Muscle of leg (tissue), 11 donors: ENCODE results near the gene PACSIN1. TPM values are rescaled to one million over a fixed set of nuclear protein-coding genes. Genes with fewer than 3 reads are reported as not detected.

Source experiments
- DNase-seq: peaks from one replicate; pipeline ENCODE4 v3.0.0; 2013
- H3K27ac ChIP-seq: one replicate; pipeline ENCODE4 v1.5.1; 2013; ENCODE audit warnings: mild to moderate bottlenecking, low read length, control low read depth
- H3K27me3 ChIP-seq: one replicate; pipeline ENCODE4 v1.6.1; 2013; ENCODE audit warnings: low read length; ENCODE audit not compliant: control insufficient read depth, insufficient read depth
- H3K36me3 ChIP-seq: one replicate; pipeline ENCODE4 v1.6.1; 2013; ENCODE audit warnings: low read length; ENCODE audit not compliant: control insufficient read depth, insufficient read depth
- H3K4me1 ChIP-seq: one replicate; pipeline ENCODE4 v1.6.1; 2013; ENCODE audit warnings: low read length; ENCODE audit not compliant: control insufficient read depth, insufficient read depth
- H3K4me3 ChIP-seq: one replicate; pipeline ENCODE4 v1.5.1; 2013; ENCODE audit warnings: low read length, control low read depth
- H3K9me3 ChIP-seq: replicated peaks from 2 replicates; pipeline ENCODE4 v1.6.1; 2013; ENCODE audit warnings: low read depth, low read length; ENCODE audit not compliant: control insufficient read depth
- WGBS: methylation state at CpG from one replicate; pipeline ENCODE4 v1.1.5; 2013; ENCODE audit warnings: missing lambda C conversion rate; ENCODE audit not compliant: insufficient coverage; 5-methylcytosine and 5-hydroxymethylcytosine counted together
- polyA plus RNA-seq, 8 donors: library from polyadenylated mRNA; unstranded; fragments of 120-200 nt; gene quantifications; one replicate each; pipeline versions ENCODE4 v1.2.1 to v1.2.3, GENCODE V29; 2013; ENCODE audit warnings: inconsistent platforms in 1 of 8, low replicate concordance in 1 of 8; ENCODE audit not compliant: insufficient read length in 8 of 8, insufficient read depth in 1 of 8
- total RNA-seq: library from RNA; stranded (reverse); fragments of 120-200 nt; gene quantifications from one replicate; pipeline ENCODE4 v1.2.4, GENCODE V29; 2013

The PACSIN1 gene
- total and polyA plus RNA-seq, 9 donors: 0.27 to 3.0 (median 1.5) TPM

DNA sequence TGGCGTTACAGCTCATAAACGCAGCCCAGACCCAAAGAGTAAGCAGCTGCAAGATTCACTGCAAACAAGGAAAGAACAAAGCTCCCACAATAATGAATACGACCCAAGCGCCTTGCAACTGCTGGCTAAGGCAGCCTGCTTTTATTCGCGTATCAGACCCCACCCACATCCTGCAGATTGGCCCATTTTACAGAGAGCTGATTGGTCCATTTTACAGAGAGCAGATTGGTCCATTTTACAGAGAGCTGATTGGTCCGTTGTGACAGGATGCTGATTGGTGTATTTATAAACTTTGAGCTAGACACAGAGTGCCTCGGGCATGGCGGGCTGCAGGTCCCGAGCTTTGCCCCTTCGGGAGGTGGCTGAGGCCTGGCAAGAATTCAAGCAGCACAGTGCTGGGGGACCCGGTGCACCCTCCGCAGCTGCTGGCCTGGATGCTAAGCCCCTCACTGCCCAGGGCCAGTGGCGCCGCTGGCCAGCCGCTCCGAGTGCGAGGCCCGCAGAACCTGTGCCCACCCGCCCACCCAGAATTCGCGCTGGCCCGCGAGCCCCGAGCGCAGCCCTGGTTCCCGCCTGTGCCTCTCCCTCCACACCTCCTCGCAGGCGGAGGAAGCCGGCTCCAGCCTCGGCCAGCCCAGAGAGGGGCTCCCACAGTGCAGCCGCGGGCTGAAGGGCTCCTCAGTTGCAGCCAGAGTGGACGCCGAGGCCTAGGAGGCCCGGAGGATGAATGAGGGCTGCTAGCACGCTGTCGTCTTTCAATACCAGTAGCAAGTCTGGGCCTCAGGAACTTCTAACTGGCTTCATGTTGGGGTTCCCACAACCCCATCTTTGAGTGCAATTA is 28.9 kb upstream of the PACSIN1 start:
- no peaks in the 10 kb centered on the region for H3K36me3 ChIP-seq
- WGBS: 93% methylated on average over 32 of the region's 38 CpGs
- H3K27me3 ChIP-seq: no peaks in the 10 kb centered on the region
- no peak for DNase-seq
- H3K4me3 ChIP-seq: no peak overlapping the region
- H3K27ac ChIP-seq: no peak overlapping the region
- no peaks in the 10 kb centered on the region for H3K4me1 ChIP-seq
- no peaks in the 10 kb centered on the region for H3K9me3 ChIP-seq

DNA sequence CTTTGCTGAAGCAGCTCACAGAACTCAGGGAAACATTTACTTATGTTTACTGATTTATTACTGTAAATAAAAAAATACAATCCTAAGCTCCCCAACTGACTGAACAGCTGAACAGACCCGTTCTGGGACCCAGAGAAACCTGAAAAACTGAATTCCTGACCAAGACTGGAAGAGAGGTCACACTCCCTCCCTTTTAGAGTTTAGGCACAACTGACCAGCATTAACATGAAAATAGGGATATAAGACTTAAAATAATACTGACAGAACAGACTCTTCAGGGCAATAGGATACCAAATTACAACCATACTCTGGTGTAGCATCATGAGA is 28.3 kb upstream of the PACSIN1 start:
- Histone ChIP-seq H3K27me3 (no peaks in the 10 kb centered on the region), H3K36me3 (no peaks in the 10 kb centered on the region), H3K4me3 (no peak overlapping the region), H3K4me1 (no peaks in the 10 kb centered on the region), H3K27ac (no peak overlapping the region), H3K9me3 (no peaks in the 10 kb centered on the region)
- no CpG with 5 or more reads among the region's 1 CpG for WGBS
- no peak for DNase-seq

DNA sequence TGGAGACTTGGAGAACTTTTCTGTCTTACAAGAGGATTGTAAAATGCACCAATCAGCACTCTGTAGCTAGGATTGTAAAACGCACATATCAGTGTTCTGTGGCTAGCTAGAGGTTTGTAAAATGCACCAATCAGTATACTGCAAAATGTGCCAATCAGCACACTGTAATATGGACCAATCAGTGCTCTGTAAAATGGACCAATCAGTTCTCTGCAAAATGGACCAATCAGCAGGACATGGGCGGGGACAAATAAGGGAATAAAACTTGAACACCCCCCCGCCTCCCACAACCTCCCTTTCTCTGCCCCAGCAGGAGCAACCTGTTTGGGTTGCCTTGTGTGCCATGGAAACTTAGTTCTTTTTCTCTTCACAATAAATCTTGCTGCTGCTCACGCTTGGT is 27.2 kb upstream of the PACSIN1 start:
- Histone ChIP-seq H3K36me3 (no peaks in the 10 kb centered on the region), H3K4me1 (no peaks in the 10 kb centered on the region), H3K9me3 (no peaks in the 10 kb centered on the region), H3K27me3 (no peaks in the 10 kb centered on the region), H3K27ac (no peak overlapping the region), H3K4me3 (no peak overlapping the region)
- 35% methylated on average over 2 of the region's 4 CpGs for WGBS
- DNase-seq: no peak

DNA sequence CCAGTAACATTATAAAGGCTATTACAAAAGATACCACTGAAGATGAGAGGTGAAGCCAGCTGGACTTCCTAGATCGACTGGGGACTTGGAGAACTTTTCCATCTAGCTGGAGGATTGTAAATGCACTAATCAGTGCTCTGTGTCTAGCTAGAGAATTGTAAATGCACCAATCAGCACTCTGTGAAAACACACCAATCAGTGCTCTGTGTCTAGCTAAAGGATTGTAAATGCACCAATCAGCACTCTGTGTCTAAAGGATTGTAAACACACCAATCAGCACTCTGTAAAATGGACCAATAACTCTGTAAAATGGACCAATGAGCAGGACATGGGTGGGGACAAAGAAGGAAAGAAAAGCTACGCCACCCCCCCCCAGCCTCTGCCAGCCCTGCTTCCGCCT is 26.4 kb upstream of the PACSIN1 start:
- no peaks in the 10 kb centered on the region for H3K9me3 ChIP-seq
- H3K4me3 ChIP-seq: no peak overlapping the region
- H3K27me3 ChIP-seq: no peaks in the 10 kb centered on the region
- no peaks in the 10 kb centered on the region for H3K36me3 ChIP-seq
- no peak for DNase-seq
- no peaks in the 10 kb centered on the region for H3K4me1 ChIP-seq
- H3K27ac ChIP-seq: no peak overlapping the region
- WGBS: no CpG with 5 or more reads among the region's 3 CpGs

DNA sequence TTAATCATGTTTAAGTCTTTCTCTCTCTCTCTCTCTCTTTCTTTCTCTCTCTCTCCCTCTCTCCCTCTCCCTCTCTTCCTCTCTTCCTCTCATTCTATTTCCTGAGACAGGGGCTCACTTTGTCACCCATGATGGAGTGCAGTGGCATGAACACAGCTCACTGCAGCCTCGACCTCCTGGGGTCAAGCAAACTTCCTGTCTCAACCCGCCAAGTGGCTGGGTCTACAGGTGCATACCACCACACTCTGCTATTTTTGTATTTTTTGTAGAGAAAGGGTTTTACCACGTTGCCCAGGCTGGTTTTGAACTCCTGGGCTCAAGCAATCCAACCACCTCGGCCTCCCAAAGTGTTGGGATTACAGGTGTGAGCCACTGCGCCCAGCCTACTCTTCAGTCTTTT is 24.4 kb upstream of the PACSIN1 start:
- no peak overlapping the region for H3K27ac ChIP-seq
- H3K36me3 ChIP-seq: no peaks in the 10 kb centered on the region
- H3K27me3 ChIP-seq: no peaks in the 10 kb centered on the region
- DNase-seq: no peak
- H3K4me3 ChIP-seq: no peak overlapping the region
- H3K9me3 ChIP-seq: no peaks in the 10 kb centered on the region
- no peaks in the 10 kb centered on the region for H3K4me1 ChIP-seq
- WGBS: 33% methylated on average over 3 of the region's 5 CpGs

DNA sequence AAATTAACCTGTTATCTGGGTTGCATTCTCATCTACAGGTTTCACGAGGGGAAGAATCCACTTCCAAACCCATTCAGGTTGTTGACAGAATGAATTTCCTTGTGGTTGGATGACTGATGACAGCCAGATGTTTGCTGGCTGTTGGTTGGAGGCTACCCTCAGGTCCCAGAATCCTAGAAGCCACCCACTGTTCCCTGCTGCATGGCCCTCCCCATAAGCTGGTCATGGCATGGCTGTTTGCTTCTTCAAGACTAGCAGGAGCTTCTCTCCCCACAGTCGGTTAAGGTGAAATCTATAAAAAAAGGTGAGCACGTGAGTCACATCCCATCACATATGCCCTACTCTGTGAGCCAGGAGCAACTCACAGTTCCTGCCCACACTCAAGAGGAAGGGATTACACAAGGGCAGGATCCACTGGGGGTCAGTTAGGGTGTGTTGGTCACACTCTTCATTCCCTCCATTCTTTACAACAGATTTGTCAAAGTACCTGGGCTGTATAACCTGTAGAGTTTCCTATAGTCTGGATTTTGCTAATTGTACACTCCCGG is 20.5 kb upstream of the PACSIN1 start:
- Histone ChIP-seq H3K27me3 (no peaks in the 10 kb centered on the region), H3K27ac (no peak overlapping the region), H3K4me3 (no peak overlapping the region), H3K36me3 (no peaks in the 10 kb centered on the region), H3K9me3 (no peaks in the 10 kb centered on the region), H3K4me1 (no peaks in the 10 kb centered on the region)
- no CpG with 5 or more reads among the region's 4 CpGs for WGBS
- DNase-seq: no peak

DNA sequence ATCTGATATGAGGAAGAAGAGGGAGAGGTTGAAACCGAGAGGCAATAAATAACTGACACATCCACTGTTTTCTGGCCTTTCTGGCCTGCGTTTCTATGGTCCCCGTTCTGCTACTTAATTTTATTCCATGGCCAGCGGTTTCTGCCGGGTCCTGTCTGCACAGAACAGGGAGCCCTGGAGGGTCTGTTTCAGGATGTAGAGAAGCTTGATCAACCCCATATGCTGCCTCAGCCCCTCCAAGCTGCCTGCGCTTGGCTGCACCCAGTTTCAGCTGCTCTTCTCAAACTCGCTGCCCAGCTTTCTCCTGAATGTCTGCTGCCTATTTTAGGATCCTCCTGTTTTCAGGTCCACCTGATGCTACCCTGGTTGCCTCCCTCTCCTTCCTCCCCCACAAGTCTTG is 18.5 kb upstream of the PACSIN1 start:
- no peak for DNase-seq
- no peak overlapping the region for H3K4me3 ChIP-seq
- no peaks in the 10 kb centered on the region for H3K36me3 ChIP-seq
- 43% methylated on average over 2 of the region's 7 CpGs for WGBS
- H3K9me3 ChIP-seq: peaks cover 4% of the 10 kb centered on the region
- H3K4me1 ChIP-seq: no peaks in the 10 kb centered on the region
- no peaks in the 10 kb centered on the region for H3K27me3 ChIP-seq
- no peak overlapping the region for H3K27ac ChIP-seq

DNA sequence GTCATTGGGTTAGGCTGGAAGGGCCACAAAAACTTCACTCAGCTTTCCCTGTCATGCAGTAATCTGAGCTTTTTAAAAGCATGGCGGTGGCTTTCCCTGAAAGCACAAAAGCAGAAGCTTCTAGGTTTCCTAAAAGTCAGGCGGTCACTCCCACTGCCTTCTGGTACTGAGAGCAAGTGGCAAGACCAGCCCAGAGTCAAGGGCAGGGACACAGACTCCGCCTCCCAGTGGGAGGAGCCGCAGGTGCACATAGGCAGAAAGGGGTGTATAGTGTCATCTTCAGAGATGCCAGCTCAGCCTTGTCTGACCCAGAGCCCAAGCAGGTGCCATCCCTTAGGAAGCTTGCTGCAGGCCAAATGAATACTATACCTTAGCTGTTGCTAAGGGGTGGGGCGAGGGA is 18.0 kb upstream of the PACSIN1 start:
- 48% methylated on average over 4 of the region's 5 CpGs for WGBS
- Histone ChIP-seq H3K4me3 (no peak overlapping the region), H3K4me1 (no peaks in the 10 kb centered on the region), H3K27ac (no peak overlapping the region), H3K36me3 (no peaks in the 10 kb centered on the region), H3K27me3 (no peaks in the 10 kb centered on the region), H3K9me3 (peaks cover 4% of the 10 kb centered on the region)
- no peak for DNase-seq

DNA sequence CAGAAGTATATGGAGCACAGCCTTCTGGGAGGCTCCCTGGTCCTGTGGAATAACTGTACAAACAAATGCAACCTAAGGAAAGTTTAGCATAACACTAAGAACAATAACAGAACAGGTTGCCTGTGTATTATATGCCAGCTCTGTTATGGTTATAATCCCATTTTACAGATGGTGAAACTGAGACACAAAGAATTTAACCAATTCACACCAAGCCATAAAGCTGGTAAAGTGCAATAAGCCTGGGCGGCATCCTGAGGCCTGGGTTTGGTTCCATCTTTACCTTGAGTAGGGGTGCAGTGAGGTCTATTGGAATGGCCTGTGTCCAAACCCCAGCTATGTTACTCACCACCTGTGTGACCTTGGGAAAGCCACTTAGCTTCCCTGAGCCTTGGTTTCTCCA is 14.7 kb upstream of the PACSIN1 start:
- H3K27ac ChIP-seq: no peak overlapping the region
- H3K36me3 ChIP-seq: no peaks in the 10 kb centered on the region
- no peak for DNase-seq
- peaks cover 4% of the 10 kb centered on the region for H3K9me3 ChIP-seq
- no peaks in the 10 kb centered on the region for H3K4me1 ChIP-seq
- WGBS: no CpG with 5 or more reads among the region's 1 CpG
- no peak overlapping the region for H3K4me3 ChIP-seq
- no peaks in the 10 kb centered on the region for H3K27me3 ChIP-seq

DNA sequence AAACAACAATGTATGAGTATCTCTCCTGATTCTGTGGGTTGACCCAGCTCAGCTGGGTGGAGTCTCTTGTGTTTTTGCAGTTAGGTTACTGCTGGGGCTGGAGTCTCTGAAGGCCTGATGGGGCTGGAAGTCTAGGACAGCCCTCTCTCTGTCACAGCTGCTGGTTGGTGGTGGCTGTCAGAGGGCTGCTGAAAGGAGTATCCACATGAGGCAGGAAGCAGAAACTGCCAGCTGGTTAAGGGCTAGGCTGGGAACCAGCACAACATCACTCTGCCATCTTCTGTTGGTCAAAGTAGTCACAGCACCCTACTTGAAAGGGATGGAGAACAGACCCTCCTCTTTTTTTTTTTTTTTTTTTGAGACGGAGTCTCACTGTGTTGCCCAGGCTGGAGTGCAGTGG is 10.0 kb upstream of the PACSIN1 start:
- Histone ChIP-seq H3K27ac (no peak overlapping the region), H3K36me3 (no peaks in the 10 kb centered on the region), H3K9me3 (peaks cover 4% of the 10 kb centered on the region), H3K27me3 (no peaks in the 10 kb centered on the region), H3K4me3 (no peak overlapping the region), H3K4me1 (no peaks in the 10 kb centered on the region)
- WGBS: no CpG with 5 or more reads among the region's 1 CpG
- no peak for DNase-seq

DNA sequence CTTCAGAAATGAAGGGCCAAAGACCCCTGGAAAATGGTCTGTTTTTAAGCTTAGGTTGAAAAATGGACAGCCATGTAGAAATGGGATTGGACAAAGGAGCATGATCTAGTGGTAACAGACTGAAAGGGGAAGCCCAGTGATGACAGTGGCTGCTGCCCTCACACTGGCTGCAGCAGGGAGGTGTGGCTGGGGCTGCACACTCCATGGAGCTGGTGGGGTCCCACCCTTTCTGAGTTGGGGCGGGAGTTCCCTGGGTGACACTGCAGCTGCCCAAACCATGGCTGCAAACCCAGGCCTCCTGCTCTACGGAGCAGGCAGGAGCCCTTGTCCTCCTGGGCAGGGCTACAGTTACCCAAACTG is 8.5 kb upstream of the PACSIN1 start:
- WGBS: 40% methylated on average over 1 of the region's 2 CpGs

More for the DNA sequence above, 8.5 kb upstream of the PACSIN1 start:
- no peak overlapping the region for H3K27ac ChIP-seq
- no peak overlapping the region for H3K4me3 ChIP-seq
- no peaks in the 10 kb centered on the region for H3K9me3 ChIP-seq
- no peaks in the 10 kb centered on the region for H3K36me3 ChIP-seq
- no peaks in the 10 kb centered on the region for H3K27me3 ChIP-seq
- DNase-seq: no peak
- H3K4me1 ChIP-seq: no peaks in the 10 kb centered on the region
